Kidney tubule cell (primary cell): ENCODE measurements around the gene UST.
A peak's percentile ranks its signal among the peaks of the same experiment; 100 is the strongest.

Experiments
- DNase-seq: peaks from one replicate; pipeline ENCODE4 v3.0.0-alpha.2; 2018; ENCODE audit warnings: low spot score

The UST gene

GRCh38 chr6:148746363-148747144, at the start of gene UST:
Gene UST (plus strand): TSS chr6:148747030. CDS start chr6:148747431, 401 bp downstream.
- DNase-seq, result peak; percentile 80

GRCh38 chr6:148697895-148698440, 48.9 kb upstream of the UST start:
- DNase-seq, result no peak

GRCh38 chr6:148698671-148699180, 48.1 kb upstream of the UST start:
- DNase-seq, result no peak

GRCh38 chr6:148700047-148700715, 46.6 kb upstream of the UST start:
- DNase-seq, result no peak

GRCh38 chr6:148700741-148701311, 46.0 kb upstream of the UST start:
- DNase-seq, result peak; percentile 40

- DNase-seq, result no peak
Measured at GRCh38 chr6:148701375-148701774, 45.5 kb upstream of the UST start.

- no peak for DNase-seq
Measured at GRCh38 chr6:148703900-148704299, 42.9 kb upstream of the UST start.

GRCh38 chr6:148704400-148705246, 42.2 kb upstream of the UST start:
- no peak for DNase-seq

- no peak for DNase-seq
Measured at GRCh38 chr6:148708707-148709106, 38.1 kb upstream of the UST start.

GRCh38 chr6:148709577-148709976, 37.3 kb upstream of the UST start:
- DNase-seq, result no peak

- DNase-seq, result no peak
Measured at GRCh38 chr6:148711833-148712654, 34.8 kb upstream of the UST start.

GRCh38 chr6:148713033-148713738, 33.6 kb upstream of the UST start:
- no peak for DNase-seq

- DNase-seq, result no peak
Measured at GRCh38 chr6:148713921-148714320, 32.9 kb upstream of the UST start.

GRCh38 chr6:148716811-148717210, 30.0 kb upstream of the UST start:
- DNase-seq, result no peak

- DNase-seq, result peak; percentile 72
Measured at GRCh38 chr6:148720406-148720805, 26.4 kb upstream of the UST start.

- peak; percentile 43 for DNase-seq
Measured at GRCh38 chr6:148720897-148721296, 25.9 kb upstream of the UST start.

- peak; percentile 3 for DNase-seq
Measured at GRCh38 chr6:148723484-148723883, 23.3 kb upstream of the UST start.

GRCh38 chr6:148724428-148724827, 22.4 kb upstream of the UST start:
- no peak for DNase-seq

- no peak for DNase-seq
Measured at GRCh38 chr6:148727104-148727503, 19.7 kb upstream of the UST start.

- DNase-seq, result no peak
Measured at GRCh38 chr6:148735989-148736388, 10.8 kb upstream of the UST start.
